Peyer's patch (tissue), 4 donors: ENCODE data around the gene SLC29A2.

ENCODE experiments used
- POLR2A ChIP-seq, 2 donors: fragments of 450-650 bp; IDR thresholded peaks; one replicate each; pipeline ENCODE4 v1.5.1; 2017; ENCODE audit warnings: antibody characterized with exemption in 2 of 2, mild to moderate bottlenecking in 2 of 2, moderate library complexity in 2 of 2
- TF ChIP-seq, protein P1 (sequence below), 6 experiments: fragments of 450-650 bp in 4 of 6; fragments of 200-600 bp in 2 of 6; sonication (generic) in 1 of 6; IDR thresholded peaks; one replicate each; pipeline ENCODE4 v1.5.1; 2017 to 2019; ENCODE audit warnings: antibody characterized with exemption in 6 of 6, mild to moderate bottlenecking in 3 of 6, moderate library complexity in 1 of 6

GRCh38 chr11:66410191-66410590 lies 38.6 kb upstream of the SLC29A2 start:
- TF ChIP-seq, protein P1, sequence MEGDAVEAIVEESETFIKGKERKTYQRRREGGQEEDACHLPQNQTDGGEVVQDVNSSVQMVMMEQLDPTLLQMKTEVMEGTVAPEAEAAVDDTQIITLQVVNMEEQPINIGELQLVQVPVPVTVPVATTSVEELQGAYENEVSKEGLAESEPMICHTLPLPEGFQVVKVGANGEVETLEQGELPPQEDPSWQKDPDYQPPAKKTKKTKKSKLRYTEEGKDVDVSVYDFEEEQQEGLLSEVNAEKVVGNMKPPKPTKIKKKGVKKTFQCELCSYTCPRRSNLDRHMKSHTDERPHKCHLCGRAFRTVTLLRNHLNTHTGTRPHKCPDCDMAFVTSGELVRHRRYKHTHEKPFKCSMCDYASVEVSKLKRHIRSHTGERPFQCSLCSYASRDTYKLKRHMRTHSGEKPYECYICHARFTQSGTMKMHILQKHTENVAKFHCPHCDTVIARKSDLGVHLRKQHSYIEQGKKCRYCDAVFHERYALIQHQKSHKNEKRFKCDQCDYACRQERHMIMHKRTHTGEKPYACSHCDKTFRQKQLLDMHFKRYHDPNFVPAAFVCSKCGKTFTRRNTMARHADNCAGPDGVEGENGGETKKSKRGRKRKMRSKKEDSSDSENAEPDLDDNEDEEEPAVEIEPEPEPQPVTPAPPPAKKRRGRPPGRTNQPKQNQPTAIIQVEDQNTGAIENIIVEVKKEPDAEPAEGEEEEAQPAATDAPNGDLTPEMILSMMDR (IDR thresholded peaks at IDR 0.05) = no peak
- no peak for TF ChIP-seq POLR2A (IDR thresholded peaks at IDR 0.05)
